PFSK-1 (cell line): ENCODE measurements around the gene CTNNA3.

Experiments used
- POLR2AphosphoS5 ChIP-seq: IDR thresholded peaks from 2 replicates; pipeline ENCODE4 v1.6.1; 2012; ENCODE audit warnings: low read depth, mild to moderate bottlenecking, control low read depth, low read length, moderate library complexity
- TAF1 ChIP-seq: IDR thresholded peaks from 2 replicates; pipeline ENCODE4 v1.6.1; 2012; ENCODE audit warnings: low read length, control low read depth, borderline replicate concordance; ENCODE audit not compliant: insufficient read depth

DNA sequence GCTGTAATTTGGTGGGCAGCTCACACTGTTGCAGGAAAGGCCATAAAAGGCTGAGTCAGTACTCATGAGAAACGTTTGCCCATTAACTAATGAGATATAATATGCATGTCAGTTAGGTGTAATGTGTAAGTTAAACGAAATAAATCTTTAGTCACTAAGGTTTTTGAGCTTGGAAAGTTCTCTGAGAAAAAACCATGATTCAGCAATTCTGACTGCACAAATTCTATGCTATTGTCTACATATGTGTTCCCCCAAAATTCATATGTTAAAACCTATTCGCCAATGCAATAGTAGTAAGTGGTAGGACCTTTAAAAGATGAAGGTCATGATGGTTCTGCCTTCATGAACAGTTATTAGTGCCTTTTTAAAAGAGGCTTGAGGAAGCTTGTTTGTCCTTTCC is 1329.8 kb downstream of the CTNNA3 start:
- TF ChIP-seq POLR2AphosphoS5 (no peak), TAF1 (no peak)
